Omental fat pad (tissue), 4 donors: ENCODE data around the gene SCYGR1. TPM values are rescaled to one million over a fixed set of nuclear protein-coding genes. Genes with fewer than 3 reads are reported as not detected.

Experiments used
- ATAC-seq: fragments of 150-250 bp; one replicate; pipeline ENCODE4 v1.9.1; 2016; ENCODE audit warnings: mild to moderate bottlenecking, moderate library complexity; ENCODE audit not compliant: low FRiP score
- DNase-seq: peaks from one replicate; pipeline ENCODE4 v3.0.0-alpha.2; 2019; ENCODE audit warnings: low spot score
- total RNA-seq, 4 donors: library from RNA; depleted of rRNA; stranded (reverse); fragments of >200 nt; gene quantifications; one replicate each; pipeline ENCODE4 v1.1.0, GENCODE V29; 2016
- TF ChIP-seq, protein P1 (sequence below), 3 donors: fragments of 450-650 bp; IDR thresholded peaks; one replicate each; pipeline ENCODE4 v1.5.1; 2016 to 2017; ENCODE audit warnings: antibody characterized with exemption in 3 of 3, mild to moderate bottlenecking in 3 of 3, moderate library complexity in 2 of 3

Gene SCYGR1
- total RNA-seq, 4 donors from 2014 or later = not detected

DNA sequence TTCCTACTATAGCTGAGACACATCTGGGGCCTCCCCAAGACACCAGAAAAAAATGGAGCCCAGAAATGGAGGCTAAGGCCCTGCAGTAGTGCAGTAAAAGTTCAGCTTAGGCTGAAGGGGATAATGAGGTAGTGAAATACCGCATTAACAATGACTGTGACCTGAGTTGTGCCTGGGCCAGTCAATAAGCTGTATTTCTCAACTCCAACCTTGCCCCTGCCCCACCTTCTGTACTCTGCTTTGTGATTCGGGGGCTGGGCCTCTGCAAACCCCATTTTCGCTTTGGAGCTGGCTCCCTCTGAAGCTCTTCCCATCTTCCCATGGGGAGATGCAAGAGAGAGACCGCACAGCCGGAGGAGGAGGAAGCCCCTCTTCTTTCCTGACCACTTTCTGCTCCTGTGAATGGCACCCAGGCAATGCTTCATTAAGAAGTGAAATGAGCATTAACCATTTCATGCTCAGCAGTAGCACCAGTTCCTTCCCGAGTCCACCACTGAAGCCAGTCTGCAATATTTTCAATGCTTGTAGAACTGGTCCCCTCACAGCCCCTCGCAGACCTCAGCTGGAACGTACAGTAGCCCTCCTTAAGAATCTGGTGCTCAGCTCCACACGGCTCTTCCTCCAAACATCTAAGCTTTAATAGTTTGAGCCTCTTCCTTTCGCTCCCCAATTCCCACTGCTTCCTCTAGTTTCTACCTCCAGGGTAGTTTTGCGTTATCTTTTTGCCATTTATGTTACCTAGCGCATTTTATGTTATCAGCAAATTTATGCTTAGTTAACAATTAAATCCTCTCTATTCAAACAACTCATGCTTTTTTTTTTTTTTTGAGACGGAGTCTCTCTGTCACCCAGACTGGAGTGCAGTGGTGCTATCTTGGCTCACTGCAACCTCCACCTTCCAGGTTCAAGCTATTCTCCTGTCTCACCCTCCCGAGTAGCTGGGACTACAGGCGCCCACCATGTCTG, 32.6 kb upstream of the SCYGR1 start:
- DNase-seq = no peak
- TF ChIP-seq, protein P1, sequence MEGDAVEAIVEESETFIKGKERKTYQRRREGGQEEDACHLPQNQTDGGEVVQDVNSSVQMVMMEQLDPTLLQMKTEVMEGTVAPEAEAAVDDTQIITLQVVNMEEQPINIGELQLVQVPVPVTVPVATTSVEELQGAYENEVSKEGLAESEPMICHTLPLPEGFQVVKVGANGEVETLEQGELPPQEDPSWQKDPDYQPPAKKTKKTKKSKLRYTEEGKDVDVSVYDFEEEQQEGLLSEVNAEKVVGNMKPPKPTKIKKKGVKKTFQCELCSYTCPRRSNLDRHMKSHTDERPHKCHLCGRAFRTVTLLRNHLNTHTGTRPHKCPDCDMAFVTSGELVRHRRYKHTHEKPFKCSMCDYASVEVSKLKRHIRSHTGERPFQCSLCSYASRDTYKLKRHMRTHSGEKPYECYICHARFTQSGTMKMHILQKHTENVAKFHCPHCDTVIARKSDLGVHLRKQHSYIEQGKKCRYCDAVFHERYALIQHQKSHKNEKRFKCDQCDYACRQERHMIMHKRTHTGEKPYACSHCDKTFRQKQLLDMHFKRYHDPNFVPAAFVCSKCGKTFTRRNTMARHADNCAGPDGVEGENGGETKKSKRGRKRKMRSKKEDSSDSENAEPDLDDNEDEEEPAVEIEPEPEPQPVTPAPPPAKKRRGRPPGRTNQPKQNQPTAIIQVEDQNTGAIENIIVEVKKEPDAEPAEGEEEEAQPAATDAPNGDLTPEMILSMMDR (IDR thresholded peaks at IDR 0.05) = no peak
- no peak for ATAC-seq

DNA sequence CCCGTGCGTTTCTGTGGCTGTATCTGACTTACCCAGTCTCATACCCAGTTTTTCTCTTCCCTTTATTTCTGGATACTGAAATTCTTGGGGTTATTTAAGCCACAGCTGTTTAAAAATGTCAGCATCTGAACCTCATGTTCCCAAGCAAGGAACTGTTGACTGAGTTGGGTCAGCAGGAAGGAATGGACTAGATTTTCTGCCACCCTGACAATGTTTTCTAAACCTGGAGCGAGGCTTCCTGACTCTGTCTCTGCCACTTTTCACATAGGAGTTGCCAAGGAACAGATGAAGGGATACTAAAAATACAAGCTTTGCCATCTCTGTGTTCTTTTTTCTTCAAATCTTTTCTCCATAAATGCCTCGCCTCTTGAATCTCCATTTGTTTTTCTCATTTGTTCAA, 29.0 kb upstream of the SCYGR1 start:
- DNase-seq (no peak), ATAC-seq (no peak)
- TF ChIP-seq, protein P1 (IDR thresholded peaks at IDR 0.05) = no peak

DNA sequence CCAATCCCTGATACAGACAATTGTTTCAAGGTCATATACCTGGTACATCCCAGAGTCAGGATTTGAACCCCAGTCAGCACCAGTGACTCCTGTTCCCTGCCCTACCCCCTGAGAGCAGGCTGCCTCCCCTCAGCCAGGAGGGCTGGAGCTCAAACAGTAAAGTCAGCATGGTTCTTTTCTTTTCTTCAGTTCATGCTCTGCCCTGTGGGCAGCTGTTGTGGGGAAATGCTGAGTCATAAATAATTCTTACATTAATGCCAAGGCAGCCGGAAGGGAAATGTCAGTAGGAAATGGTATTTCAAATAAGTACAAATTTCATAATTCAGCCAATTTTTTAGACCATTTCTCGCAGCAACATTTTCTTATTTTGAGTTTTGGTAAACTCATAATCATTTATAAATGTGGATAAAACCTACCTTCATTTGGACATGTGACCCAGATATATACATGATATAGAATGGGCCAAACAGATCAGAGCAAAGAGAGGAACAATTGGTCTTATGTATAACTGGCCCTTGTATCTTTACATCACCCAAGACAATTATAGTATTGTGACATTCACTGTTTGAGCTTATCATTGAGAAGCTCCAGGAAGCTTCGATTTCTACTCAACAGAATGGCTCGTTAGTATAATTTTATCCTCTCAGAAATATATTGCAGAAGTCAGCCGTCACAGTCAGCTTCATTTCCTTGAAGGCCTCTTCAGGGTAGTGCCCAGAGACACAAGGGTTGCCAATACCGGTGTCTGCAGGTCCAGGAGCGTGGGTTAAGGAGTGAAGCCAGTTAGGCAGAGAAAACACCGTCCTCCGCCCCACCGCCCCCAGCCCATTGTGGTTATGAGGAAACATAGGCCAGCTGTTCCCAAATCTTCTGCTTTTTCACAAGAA, 28.0 kb upstream of the SCYGR1 start:
- TF ChIP-seq, protein P1 (IDR thresholded peaks at IDR 0.05) = no peak
- DNase-seq (no peak), ATAC-seq (peak; percentile 92)

DNA sequence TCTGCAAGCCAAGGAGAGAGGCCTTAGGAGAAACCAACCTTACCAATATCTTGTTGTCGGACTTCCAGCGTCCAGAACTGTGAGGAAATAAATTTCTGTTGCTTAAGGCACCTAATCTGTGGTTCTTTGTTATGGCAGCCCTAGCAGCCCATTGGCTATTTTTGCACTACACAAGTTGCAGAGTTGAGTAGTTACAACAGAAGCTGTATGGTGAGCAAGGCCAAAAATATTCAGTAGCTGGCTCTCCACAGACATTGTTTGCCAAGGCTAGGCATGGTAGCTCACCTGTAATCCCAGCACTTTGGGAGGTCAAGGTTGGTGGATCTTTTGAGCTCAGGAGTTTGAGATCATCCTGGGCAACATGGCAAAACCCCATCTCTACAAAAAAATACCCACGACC, 27.1 kb upstream of the SCYGR1 start:
- ATAC-seq (peak; percentile 30), DNase-seq (no peak)
- TF ChIP-seq, protein P1 (IDR thresholded peaks at IDR 0.05) = no peak

DNA sequence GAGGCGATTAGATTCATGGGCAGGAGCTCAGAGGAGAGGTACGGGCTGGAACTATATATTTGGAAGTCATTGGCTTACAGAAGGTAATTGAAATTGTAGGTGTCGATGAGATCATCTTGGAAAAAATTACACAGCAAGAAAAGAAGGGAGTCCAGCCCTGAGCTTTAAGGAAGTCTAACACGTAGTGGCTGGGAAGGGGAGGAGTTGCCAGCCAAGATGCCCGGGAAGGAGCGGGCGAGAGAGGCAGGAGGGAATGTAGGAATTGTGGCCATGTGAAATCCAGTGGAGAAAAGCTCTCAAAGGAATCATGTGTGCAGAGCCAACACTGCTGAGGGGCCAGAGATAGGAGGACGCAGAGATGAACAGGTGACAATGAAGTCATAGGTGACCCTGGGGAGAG, 25.6 kb upstream of the SCYGR1 start:
- TF ChIP-seq, protein P1 (IDR thresholded peaks at IDR 0.05) = no peak
- DNase-seq (no peak), ATAC-seq (no peak)

DNA sequence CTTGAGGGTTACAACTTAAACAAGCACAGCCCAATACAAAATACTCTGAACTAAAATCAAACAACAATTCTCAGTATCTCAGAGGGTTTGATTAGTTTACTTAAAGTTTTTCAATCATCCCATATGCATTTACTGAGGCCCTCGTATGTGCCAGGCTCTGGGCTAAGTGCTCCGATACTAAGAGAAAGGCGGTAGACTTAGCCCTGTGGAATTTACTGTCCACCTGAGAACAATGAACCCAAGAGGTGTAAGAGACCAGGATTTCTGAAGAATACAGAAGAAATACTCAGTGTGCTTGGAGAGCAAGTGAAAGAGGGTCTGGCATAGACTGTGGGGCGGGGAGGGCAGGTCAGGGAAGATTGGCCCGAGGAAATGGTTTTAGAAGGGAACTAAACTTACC, 25.1 kb upstream of the SCYGR1 start:
- TF ChIP-seq, protein P1 (IDR thresholded peaks at IDR 0.05) = no peak
- DNase-seq = no peak
- ATAC-seq = no peak
